K562 (cell line): ENCODE measurements around the gene ACKR3. TPM values are rescaled to one million over a fixed set of nuclear protein-coding genes. Genes with fewer than 3 reads are reported as not detected.

Experiments used
- ATAC-seq: fragments of 200-7000 bp; cut with Tn5 transposase; 3 replicates; pipeline ENCODE4 v1.9.1; 2020; ENCODE audit warnings: moderate library complexity
- BruUV-seq: library from RNA; stranded (reverse); fragments of 400-500 nt; replicated peaks from 2 replicates; lab custom pipeline; 2021; lab: Mats Ljungman, UMichigan
- CTCF ChIA-PET: fragments of 300-600 bp; formaldehyde crosslinking; extraction: SDS; loops from one replicate; lab custom pipeline; 2021; ENCODE audit warnings: low intra/inter-chr PET ratio; lab: Yijun Ruan, JAX
- POLR2A ChIA-PET: fragments of 300-600, 350-650 bp; sonication (Branson Sonifier 250); formaldehyde crosslinking; extraction: SDS; loops from one replicate; lab custom pipeline; 2021; ENCODE audit warnings: antibody characterized with exemption, inconsistent platforms; lab: Yijun Ruan, JAX
- DNase-seq, 4 experiments: peaks; one replicate each; pipeline versions ENCODE4 v3.0.0 to v3.0.0-alpha.2; 2011 to 2018; ENCODE audit warnings: low spot score in 3 of 4, mixed read lengths in 3 of 4; ENCODE audit errors: extremely low read depth in 1 of 4
- FAIRE-seq: peaks from 2 replicates; lab custom pipeline; 2011; peaks lifted over from hg19 to GRCh38; lab: Jason Lieb, UNC
- H2AFZ ChIP-seq: 2 replicates; pipeline ENCODE4 v1.6.0; 2011; ENCODE audit warnings: low read depth, low read length, control low read depth, inconsistent platforms
- H3K27ac ChIP-seq: fragments of 200-600 bp; 3 replicates; pipeline ENCODE4 v1.8.0; 2011; ENCODE audit warnings: low read depth, mild to moderate bottlenecking, control low read depth, inconsistent platforms, low read length, moderate library complexity, mixed read lengths; ENCODE audit errors: extremely low read depth
- H3K27me3 ChIP-seq, 2 experiments: fragments of 300-600 bp in 1 of 2; 2 replicates in 1 of 2; 3 replicates in 1 of 2; pipeline versions ENCODE4 v1.6.0 to v1.8.0; 2011; ENCODE audit warnings: inconsistent platforms in 2 of 2, low read length in 2 of 2, mild to moderate bottlenecking in 1 of 2, mixed read lengths in 1 of 2, moderate library complexity in 1 of 2; ENCODE audit not compliant: control insufficient read depth in 2 of 2, insufficient read depth in 2 of 2
- H3K36me3 ChIP-seq: fragments of 300-600 bp; 3 replicates; pipeline ENCODE4 v1.8.0; 2011; ENCODE audit warnings: mild to moderate bottlenecking, low read length, inconsistent platforms; ENCODE audit not compliant: control insufficient read depth, insufficient read depth
- H3K4me1 ChIP-seq, 2 experiments: fragments of 200-600 bp in 1 of 2; replicated peaks in 1 of 2; 2 replicates in 1 of 2; 3 replicates in 1 of 2; pipeline versions ENCODE4 v1.5.1 to v1.8.0; 2011; ENCODE audit warnings: inconsistent platforms in 2 of 2, low read length in 2 of 2, mild to moderate bottlenecking in 1 of 2, mixed read lengths in 1 of 2, moderate library complexity in 1 of 2; ENCODE audit not compliant: control insufficient read depth in 2 of 2, insufficient read depth in 2 of 2
- H3K4me2 ChIP-seq: 2 replicates; pipeline ENCODE4 v1.6.1; 2011; ENCODE audit warnings: low read length, control low read depth, inconsistent platforms, mixed read lengths; ENCODE audit not compliant: insufficient read depth
- H3K4me3 ChIP-seq: fragments of 200-600 bp; sonication (generic), shearing (Covaris generic); 2 replicates; pipeline ENCODE4 v1.5.1; 2016; ENCODE audit warnings: control low read depth, inconsistent platforms
- H3K79me2 ChIP-seq: fragments of 200-600 bp; 3 replicates; pipeline ENCODE4 v1.8.0; 2011; ENCODE audit warnings: low read length, inconsistent platforms; ENCODE audit not compliant: control insufficient read depth, insufficient read depth
- H3K9ac ChIP-seq, 2 experiments: 2 replicates each; pipeline versions ENCODE4 v1.6.0 to v1.6.1; 2011; ENCODE audit warnings: low read depth in 2 of 2, low read length in 2 of 2, control low read depth in 1 of 2, inconsistent platforms in 1 of 2, mild to moderate bottlenecking in 1 of 2, mixed read lengths in 1 of 2; ENCODE audit not compliant: insufficient read depth in 1 of 2
- H3K9me1 ChIP-seq: one replicate; pipeline ENCODE4 v1.6.0; 2011; ENCODE audit warnings: inconsistent platforms, mild to moderate bottlenecking, low read length, moderate library complexity; ENCODE audit not compliant: control insufficient read depth, insufficient read depth
- H3K9me3 ChIP-seq: replicated peaks from 2 replicates; pipeline ENCODE4 v1.5.1; 2011; ENCODE audit warnings: low read depth, low read length, inconsistent platforms; ENCODE audit not compliant: control insufficient read depth, insufficient read depth
- H4K20me1 ChIP-seq: replicated peaks from 2 replicates; pipeline ENCODE4 v1.6.1; 2011; ENCODE audit warnings: low read length, inconsistent platforms, mixed read lengths; ENCODE audit not compliant: control insufficient read depth, insufficient read depth
- BDP1 ChIP-seq: IDR thresholded peaks from 3 replicates; pipeline ENCODE4 v1.6.1; 2011; ENCODE audit not compliant: insufficient read length, insufficient read depth
- E2F8 ChIP-seq: fragments of 450-650 bp; IDR thresholded peaks from 2 replicates; pipeline ENCODE4 v1.7.1; 2018; ENCODE audit warnings: mild to moderate bottlenecking, low read depth; ENCODE audit not compliant: partially characterized antibody
- GMEB1 ChIP-seq: fragments of 250-450 bp; sonication (Bioruptor Pico); IDR thresholded peaks from 2 replicates; pipeline ENCODE4 v1.4.0; 2020; ENCODE audit warnings: mild to moderate bottlenecking
- GTF2F1 ChIP-seq: IDR thresholded peaks from 2 replicates; pipeline ENCODE4 v1.6.1; 2011; ENCODE audit warnings: low read depth, low read length, improper control_type of control experiment
- HIVEP1 ChIP-seq: fragments of 250-450 bp; sonication (Bioruptor Pico); IDR thresholded peaks from 2 replicates; pipeline ENCODE4 v1.4.0; 2020; ENCODE audit warnings: mild to moderate bottlenecking
- NCOR1 ChIP-seq: fragments of 450-650 bp; IDR thresholded peaks from 2 replicates; pipeline ENCODE4 v1.6.1; 2016; ENCODE audit warnings: mild to moderate bottlenecking, moderate library complexity
- PHF8 ChIP-seq: fragments of 200-600 bp; sonication (generic); IDR thresholded peaks from 2 replicates; pipeline ENCODE4 v1.6.1; 2012; ENCODE audit warnings: mixed run types, mild to moderate bottlenecking, inconsistent platforms, low read length, moderate library complexity, borderline replicate concordance
- POLR2AphosphoS2 ChIP-seq: IDR thresholded peaks from 2 replicates; pipeline ENCODE4 v1.6.1; 2012; ENCODE audit warnings: low read length, improper control_type of control experiment
- PREB ChIP-seq: sonication (generic); formaldehyde crosslinking; IDR thresholded peaks from 2 replicates; pipeline ENCODE4 v1.8.1; 2023; ENCODE audit warnings: mild to moderate bottlenecking, missing genetic modification reagents
- RBBP5 ChIP-seq: fragments of 200-600 bp; sonication (generic); IDR thresholded peaks from 2 replicates; pipeline ENCODE4 v1.6.1; 2012; ENCODE audit warnings: borderline replicate concordance, mild to moderate bottlenecking, low read length, control low read depth, inconsistent platforms; ENCODE audit not compliant: insufficient read depth, poor library complexity, severe bottlenecking
- TCF3 ChIP-seq: sonication (generic); formaldehyde crosslinking; IDR thresholded peaks from 2 replicates; pipeline ENCODE4 v1.4.0; 2020; ENCODE audit warnings: mild to moderate bottlenecking, missing genetic modification reagents
- TEAD4 ChIP-seq, 2 experiments: sonication (generic) in 1 of 2; formaldehyde crosslinking in 1 of 2; IDR thresholded peaks; 2 replicates each; pipeline versions ENCODE4 v1.6.1 to v1.8.0; 2012 to 2022; ENCODE audit warnings: borderline replicate concordance in 1 of 2, inconsistent platforms in 1 of 2, low read length in 1 of 2, mild to moderate bottlenecking in 1 of 2, missing genetic modification reagents in 1 of 2
- USF2 ChIP-seq: sonication (generic); formaldehyde crosslinking; IDR thresholded peaks from 2 replicates; pipeline ENCODE4 v1.5.0; 2020; ENCODE audit warnings: missing genetic modification reagents
- ZNF146 ChIP-seq: IDR thresholded peaks from one replicate; pipeline ENCODE4 v1.6.1; 2018; ENCODE audit warnings: missing compliant biosample characterization; ENCODE audit not compliant: unreplicated experiment
- WGBS: fragments of 100-300 bp; shearing (Covaris generic); methylation state at CpG from one replicate; pipeline ENCODE4 v1.1.6; 2016; ENCODE audit warnings: low coverage, mixed read lengths; ENCODE audit not compliant: insufficient coverage; ENCODE audit errors: missing lambda C conversion rate; 5-methylcytosine and 5-hydroxymethylcytosine counted together
- in situ Hi-C: fragments of 300-500 bp; cut with MboI; formaldehyde crosslinking; loops from 4 replicates; pipeline ENCODE4 v1.15.0; 2018; ENCODE audit warnings: inconsistent platforms, mixed read lengths
- intact Hi-C: fragments of 100-400 bp; cut with micrococcal nuclease; formaldehyde crosslinking; loops from 2 replicates; pipeline ENCODE4 v1.14.2; 2022
- polyA plus RNA-seq, 8 experiments: library from polyadenylated mRNA; depleted of rRNA in 4 of 8; stranded (reverse) in 5 of 8; unstranded in 3 of 8; fragments of >200 nt; fragmentation: Nextera tagmentation in 2 of 8; fragmentation: Illumina TruSeq in 1 of 8; extraction: Ambion mirVana in 2 of 8; extraction: Trizol in 1 of 8; gene quantifications; 2 replicates each; pipeline versions ENCODE4 v1.2.1 to v1.2.3, GENCODE V29; 2011 to 2014; ENCODE audit warnings: inconsistent platforms in 1 of 8, missing spikeins in 1 of 8
- total RNA-seq, 7 experiments: library from RNA; depleted of rRNA in 6 of 7; stranded (reverse); fragments of >200 nt in 6 of 7; fragmentation: Illumina TruSeq in 2 of 7; extraction: Trizol in 2 of 7; gene quantifications; 2 replicates each; pipeline versions ENCODE4 v1.2.1 to v1.2.3, GENCODE V29; 2011 to 2021; ENCODE audit warnings: low replicate concordance in 1 of 7

The ACKR3 gene
- total and polyA plus RNA-seq, 9 of the 15 experiments (the other 6 are each of a cell fraction or from before 2014, with no cell fraction given), result 0.07 TPM; not detected in 8

GRCh38 chr2:236601316-236602202 is 31.9 kb downstream of the ACKR3 start:
- BruUV-seq, result no TSS peak
- 3% methylated on average over 13 of the region's 13 CpGs for WGBS
- Histone ChIP-seq H3K4me2 (no peak overlapping the region), H3K9me1 (no peaks in the 10 kb centered on the region), H3K36me3 (no peaks in the 10 kb centered on the region), H3K9me3 (no peaks in the 10 kb centered on the region), H3K4me1 (no peaks in the 10 kb centered on the region), H3K4me3 (no peak overlapping the region), H3K27me3 (peaks cover 0 to 21% of the 10 kb centered on the region in 2 experiments; a peak in 3 of 5 replicates), H2AFZ (no peak overlapping the region), H4K20me1 (no peaks in the 10 kb centered on the region), H3K79me2 (no peaks in the 10 kb centered on the region), H3K9ac (no peak overlapping the region), H3K27ac (no peak overlapping the region)
- ATAC-seq (no peak), FAIRE-seq (no peak), DNase-seq (no peak)
- in situ Hi-C loops, result no loop called here
- ChIA-PET CTCF (no interaction called here), POLR2A (interaction anchor here (0.8 kb wide), 1 partner anchor 252 kb away, joined by 3 read pairs; no protein-coding TSS in a partner anchor)
- intact Hi-C loops, result no loop called here
- TF ChIP-seq PREB (CRISPR knock-in tag) (no peak), HIVEP1 (CRISPR knock-in tag) (no peak), RBBP5 (no peak), BDP1 (no peak), TEAD4 (IDR thresholded peaks at IDR 0.05; ENCODE audit: low read length) (no peak), TEAD4 (CRISPR knock-in tag; IDR thresholded peaks at IDR 0.05; ENCODE audit: borderline replicate concordance) (no peak), POLR2AphosphoS2 (no peak), E2F8 (no peak), PHF8 (no peak), GTF2F1 (no peak), GMEB1 (CRISPR knock-in tag) (no peak), TCF3 (CRISPR knock-in tag) (no peak), USF2 (CRISPR knock-in tag) (no peak), NCOR1 (no peak), ZNF146 (CRISPR knock-in tag) (no peak)
